HCT116 (cell line): ENCODE measurements around the gene PDP2. TPM values are rescaled to one million over a fixed set of nuclear protein-coding genes. Genes with fewer than 3 reads are reported as not detected.

Experiments
- ATAC-seq: fragments of 200-7000 bp; cut with Tn5 transposase; 2 replicates; pipeline ENCODE4 v1.9.1; 2020; ENCODE audit warnings: mild to moderate bottlenecking, moderate library complexity
- BruUV-seq: library from RNA; stranded (reverse); fragments of 400-500 nt; replicated peaks from 2 replicates; lab custom pipeline; 2021; lab: Mats Ljungman, UMichigan
- CTCF ChIA-PET: fragments of 300-600 bp; sonication (Branson Sonifier 250); formaldehyde crosslinking; loops from one replicate; lab custom pipeline; 2021; ENCODE audit warnings: antibody characterized with exemption; lab: Charles Lee
- POLR2A ChIA-PET: fragments of 300-600, 350-600 bp; sonication (Branson Sonifier 250); formaldehyde crosslinking; loops from one replicate; lab custom pipeline; 2021; ENCODE audit warnings: antibody characterized with exemption; lab: Charles Lee
- RAD21 ChIA-PET, 2 experiments: fragments of 300-600 bp; sonication (Branson Sonifier 250); formaldehyde crosslinking; loops; one replicate each; lab custom pipeline; 2023; ENCODE audit warnings: low total read pairs in 2 of 2; ENCODE audit not compliant: uncharacterized antibody in 2 of 2, unreplicated experiment in 2 of 2, low non-redundant PET in 1 of 2; lab: Charles Lee
- DNase-seq: peaks from one replicate; pipeline ENCODE4 v3.0.0-alpha.2; 2010; ENCODE audit warnings: low read depth, low spot score
- H2AFZ ChIP-seq: fragments of 200-600 bp; shearing (Covaris generic), sonication (generic); 2 replicates; pipeline ENCODE4 v1.6.1; 2017; ENCODE audit warnings: low read depth, mixed run types, mixed read lengths, antibody characterized with exemption, low read length; ENCODE audit not compliant: poor library complexity, severe bottlenecking
- H3K27ac ChIP-seq: 2 replicates; pipeline ENCODE4 v1.5.1; 2012; ENCODE audit warnings: low read depth, low read length
- H3K27me3 ChIP-seq: fragments of 200-600 bp; sonication (generic); 2 replicates; pipeline ENCODE4 v1.6.1; 2016; ENCODE audit warnings: mixed run types, low read length, mixed read lengths; ENCODE audit not compliant: insufficient read depth
- H3K36me3 ChIP-seq, 2 experiments: fragments of 200-500 bp in 1 of 2; fragments of 200-600 bp in 1 of 2; sonication (Bioruptor generic) in 1 of 2; sonication (generic) in 1 of 2; 2 replicates each; pipeline versions ENCODE4 v1.5.1 to v1.6.1; 2014 to 2016; ENCODE audit warnings: low read length in 2 of 2, inconsistent platforms in 1 of 2, mixed read lengths in 1 of 2, mixed run types in 1 of 2; ENCODE audit not compliant: insufficient read depth in 2 of 2, control insufficient read depth in 1 of 2
- H3K4me1 ChIP-seq, 2 experiments: fragments of 200-600 bp in 1 of 2; sonication (generic) in 1 of 2; 2 replicates each; pipeline versions ENCODE4 v1.5.1 to v1.6.1; 2012 to 2017; ENCODE audit warnings: low read length in 2 of 2, inconsistent platforms in 1 of 2, mild to moderate bottlenecking in 1 of 2, mixed read lengths in 1 of 2, mixed run types in 1 of 2, moderate library complexity in 1 of 2; ENCODE audit not compliant: insufficient read depth in 2 of 2, control insufficient read depth in 1 of 2
- H3K4me2 ChIP-seq: fragments of 200-600 bp; sonication (generic); 2 replicates; pipeline ENCODE4 v1.6.1; 2017; ENCODE audit warnings: mixed run types, low read length, mixed read lengths
- H3K4me3 ChIP-seq, 2 experiments: fragments of 200-600 bp in 1 of 2; sonication (generic) in 1 of 2; replicated peaks in 1 of 2; 2 replicates each; pipeline ENCODE4 v1.5.1; 2011 to 2016; ENCODE audit warnings: low read length in 2 of 2, control low read depth in 1 of 2, low read depth in 1 of 2, mild to moderate bottlenecking in 1 of 2, mixed read lengths in 1 of 2, mixed run types in 1 of 2
- H3K79me2 ChIP-seq: fragments of 200-600 bp; sonication (generic); 2 replicates; pipeline ENCODE4 v1.6.1; 2017; ENCODE audit warnings: mild to moderate bottlenecking, mixed run types, low read length, moderate library complexity, mixed read lengths; ENCODE audit not compliant: insufficient read depth
- H3K9ac ChIP-seq: fragments of 200-600 bp; sonication (generic); 2 replicates; pipeline ENCODE4 v1.6.1; 2016; ENCODE audit warnings: low read length, mixed read lengths
- H3K9me2 ChIP-seq: fragments of 200-600 bp; sonication (generic), shearing (Covaris generic); 2 replicates; pipeline ENCODE4 v1.6.1; 2017; ENCODE audit warnings: mixed run types, mild to moderate bottlenecking, moderate library complexity; ENCODE audit not compliant: insufficient read depth
- H3K9me3 ChIP-seq, 2 experiments: fragments of 200-500 bp in 1 of 2; fragments of 200-600 bp in 1 of 2; sonication (Bioruptor generic) in 1 of 2; sonication (generic) in 1 of 2; 2 replicates each; pipeline ENCODE4 v1.6.1; 2014 to 2017; ENCODE audit warnings: low read length in 2 of 2, mixed read lengths in 2 of 2, inconsistent platforms in 1 of 2, low read depth in 1 of 2, mild to moderate bottlenecking in 1 of 2, mixed run types in 1 of 2, moderate library complexity in 1 of 2; ENCODE audit not compliant: control insufficient read depth in 1 of 2, insufficient read depth in 1 of 2
- H4K20me1 ChIP-seq: fragments of 200-600 bp; sonication (generic), shearing (Covaris generic); 2 replicates; pipeline ENCODE4 v1.6.1; 2017; ENCODE audit warnings: mixed run types, mild to moderate bottlenecking, moderate library complexity; ENCODE audit not compliant: insufficient read depth
- ATF3 ChIP-seq: IDR thresholded peaks from 2 replicates; pipeline ENCODE4 v1.6.1; 2012
- CBX3 ChIP-seq: IDR thresholded peaks from 2 replicates; pipeline ENCODE4 v1.6.1; 2012; ENCODE audit warnings: low read depth
- CEBPB ChIP-seq: IDR thresholded peaks from 2 replicates; pipeline ENCODE4 v1.6.1; 2012; ENCODE audit warnings: low read depth
- EZH2 ChIP-seq: fragments of 200-600 bp; sonication (generic); IDR thresholded peaks from 2 replicates; pipeline ENCODE4 v1.6.1; 2017; ENCODE audit warnings: antibody characterized with exemption, mixed run types
- MAX ChIP-seq: IDR thresholded peaks from 2 replicates; pipeline ENCODE4 v1.6.1; 2012
- POLR2A ChIP-seq: IDR thresholded peaks from 2 replicates; pipeline ENCODE4 v1.7.0; 2011; ENCODE audit warnings: borderline replicate concordance; ENCODE audit not compliant: insufficient read depth, insufficient read length; ENCODE audit errors: extremely low read depth
- REST ChIP-seq: IDR thresholded peaks from 2 replicates; pipeline ENCODE4 v1.6.1; 2012; ENCODE audit warnings: low read depth
- YY1 ChIP-seq: IDR thresholded peaks from 2 replicates; pipeline ENCODE4 v1.6.1; 2011; ENCODE audit warnings: low read length, low read depth, moderate library complexity, mild to moderate bottlenecking; ENCODE audit not compliant: insufficient replicate concordance; ENCODE audit errors: extremely low read depth
- intact Hi-C: fragments of 100-400 bp; cut with micrococcal nuclease; formaldehyde crosslinking; loops from 2 replicates; pipeline ENCODE4 v1.10.0; 2022
- total RNA-seq: library from RNA; stranded (reverse); gene quantifications from one replicate; pipeline ENCODE4 v1.2.1, GENCODE V29; 2021; ENCODE audit not compliant: unreplicated experiment

The PDP2 gene
- total RNA-seq, 1 experiment from 2014 or later = 19.9 TPM

GRCh38 chr16:66930189-66930588, 49.9 kb downstream of the PDP2 start:
- peaks cover 18 to 59% of the 10 kb centered on the region in 2 experiments for H3K4me1 ChIP-seq
- no peak overlapping the region for H3K27ac ChIP-seq
- no peaks in the 10 kb centered on the region for H3K9me2 ChIP-seq
- intact Hi-C loops = no loop called here
- CTCF ChIA-PET = no interaction called here
- no peak for DNase-seq
- peaks cover 0 to 7% of the 10 kb centered on the region in 2 experiments; a peak in 1 of 4 replicates for H3K36me3 ChIP-seq
- RAD21 ChIA-PET = no interaction called here
- no peak overlapping the region for H2AFZ ChIP-seq
- H3K4me2 ChIP-seq = no peak overlapping the region
- POLR2A ChIA-PET = no interaction called here
- ATAC-seq = no peak
- H3K9ac ChIP-seq = no peak overlapping the region
- H3K27me3 ChIP-seq = no peaks in the 10 kb centered on the region
- peaks cover 32% of the 10 kb centered on the region for H3K79me2 ChIP-seq
- no peak overlapping the region for H3K4me3 ChIP-seq
- TF ChIP-seq POLR2A = no peak
- TF ChIP-seq MAX = no peak
- TF ChIP-seq ATF3 = no peak
- TF ChIP-seq CEBPB = no peak
- no peak for TF ChIP-seq YY1
- TF ChIP-seq CBX3 = no peak
- no peak for TF ChIP-seq REST
- no peak for TF ChIP-seq EZH2
- no TSS peak for BruUV-seq
- H4K20me1 ChIP-seq = no peaks in the 10 kb centered on the region
- H3K9me3 ChIP-seq = no peaks in the 10 kb centered on the region
